Transverse colon (tissue), 4 donors: ENCODE data around the gene GPR107.

Experiments used
- POLR2AphosphoS5 ChIP-seq, 3 donors: sonication (generic); formaldehyde crosslinking; IDR thresholded peaks; one replicate each; pipeline ENCODE4 v1.6.1; 2016; ENCODE audit warnings: antibody characterized with exemption in 3 of 3
- TF ChIP-seq, protein P1 (sequence below), 5 experiments: fragments of 200-600 bp in 3 of 5; fragments of 450-650 bp in 2 of 5; sonication (generic) in 3 of 5; IDR thresholded peaks; 1 replicate in 2 of 5; 2 replicates in 3 of 5; pipeline ENCODE4 v1.5.1; 2016 to 2017; ENCODE audit warnings: antibody characterized with exemption in 5 of 5, inconsistent platforms in 3 of 5, mild to moderate bottlenecking in 2 of 5, moderate library complexity in 1 of 5

DNA sequence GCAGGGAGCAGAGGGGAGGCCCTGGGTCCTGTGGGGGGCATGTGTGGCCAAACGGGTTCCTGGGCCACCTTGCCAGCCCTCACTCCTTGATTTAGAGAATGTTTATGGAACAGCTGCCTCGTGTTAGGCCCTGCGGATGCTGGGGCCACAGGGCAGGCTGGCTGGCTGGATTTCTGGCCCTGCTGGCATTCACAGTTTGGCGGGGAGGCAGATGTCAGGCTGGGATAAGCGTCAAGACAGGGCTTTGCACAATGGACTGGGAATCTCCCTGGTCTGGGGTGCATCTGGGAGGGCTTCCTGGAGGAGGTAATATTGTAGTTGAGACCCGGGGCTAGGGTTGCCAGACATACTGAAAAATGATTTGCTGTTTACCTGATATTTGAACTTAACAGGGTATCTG is 132.3 kb downstream of the GPR107 start:
- TF ChIP-seq, protein P1, sequence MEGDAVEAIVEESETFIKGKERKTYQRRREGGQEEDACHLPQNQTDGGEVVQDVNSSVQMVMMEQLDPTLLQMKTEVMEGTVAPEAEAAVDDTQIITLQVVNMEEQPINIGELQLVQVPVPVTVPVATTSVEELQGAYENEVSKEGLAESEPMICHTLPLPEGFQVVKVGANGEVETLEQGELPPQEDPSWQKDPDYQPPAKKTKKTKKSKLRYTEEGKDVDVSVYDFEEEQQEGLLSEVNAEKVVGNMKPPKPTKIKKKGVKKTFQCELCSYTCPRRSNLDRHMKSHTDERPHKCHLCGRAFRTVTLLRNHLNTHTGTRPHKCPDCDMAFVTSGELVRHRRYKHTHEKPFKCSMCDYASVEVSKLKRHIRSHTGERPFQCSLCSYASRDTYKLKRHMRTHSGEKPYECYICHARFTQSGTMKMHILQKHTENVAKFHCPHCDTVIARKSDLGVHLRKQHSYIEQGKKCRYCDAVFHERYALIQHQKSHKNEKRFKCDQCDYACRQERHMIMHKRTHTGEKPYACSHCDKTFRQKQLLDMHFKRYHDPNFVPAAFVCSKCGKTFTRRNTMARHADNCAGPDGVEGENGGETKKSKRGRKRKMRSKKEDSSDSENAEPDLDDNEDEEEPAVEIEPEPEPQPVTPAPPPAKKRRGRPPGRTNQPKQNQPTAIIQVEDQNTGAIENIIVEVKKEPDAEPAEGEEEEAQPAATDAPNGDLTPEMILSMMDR (IDR thresholded peaks at IDR 0.05), result no peak
- TF ChIP-seq POLR2AphosphoS5 (IDR thresholded peaks at IDR 0.05), result peak in 2 of 3 donors; percentile 26 to 41
